Kasumi-1 (cell line): ENCODE results near the gene PODXL2.

Source experiments
- DNase-seq, 2 experiments: peaks; one replicate each; lab custom pipeline; 2025; lab: John Stamatoyannopoulos, UW

The PODXL2 gene

DNA sequence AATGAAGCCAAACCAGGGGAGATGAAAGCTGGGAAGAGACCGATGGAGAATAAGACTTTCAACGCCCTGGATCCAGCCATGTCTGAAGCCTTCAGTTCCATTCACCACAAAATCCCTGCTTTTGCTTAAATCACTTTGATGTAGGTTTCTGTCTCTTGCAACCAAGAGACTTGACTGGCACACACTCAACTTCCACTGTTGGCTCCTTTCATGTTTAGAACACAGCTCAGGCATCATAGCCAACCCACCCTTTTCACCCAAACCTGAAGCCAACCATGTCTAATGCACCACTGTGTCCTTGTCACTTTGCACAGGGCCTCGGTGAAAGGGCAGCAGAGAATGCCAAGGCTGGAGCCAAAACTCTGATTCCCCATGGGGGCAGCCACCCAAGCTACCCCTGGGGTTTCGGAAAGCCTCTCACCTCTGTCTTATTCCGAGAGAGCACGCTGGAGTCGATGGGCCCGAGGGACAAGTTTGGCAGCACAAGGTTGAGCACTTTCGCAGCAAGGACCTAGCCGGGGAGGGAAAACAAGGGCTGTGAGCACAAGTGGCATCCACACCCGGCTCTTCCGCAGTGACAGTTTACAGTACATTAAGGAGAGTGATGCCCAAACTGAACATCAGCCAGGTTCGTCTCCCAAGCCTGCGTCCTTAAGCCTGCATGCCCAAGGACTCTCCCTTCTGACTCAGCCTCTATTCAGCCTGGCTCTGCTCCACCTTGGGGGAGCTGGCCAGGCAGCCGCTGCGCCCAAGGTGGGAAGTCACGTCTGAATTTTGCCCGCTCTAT lies 81.4 kb downstream of the PODXL2 start:
- no peak for DNase-seq

DNA sequence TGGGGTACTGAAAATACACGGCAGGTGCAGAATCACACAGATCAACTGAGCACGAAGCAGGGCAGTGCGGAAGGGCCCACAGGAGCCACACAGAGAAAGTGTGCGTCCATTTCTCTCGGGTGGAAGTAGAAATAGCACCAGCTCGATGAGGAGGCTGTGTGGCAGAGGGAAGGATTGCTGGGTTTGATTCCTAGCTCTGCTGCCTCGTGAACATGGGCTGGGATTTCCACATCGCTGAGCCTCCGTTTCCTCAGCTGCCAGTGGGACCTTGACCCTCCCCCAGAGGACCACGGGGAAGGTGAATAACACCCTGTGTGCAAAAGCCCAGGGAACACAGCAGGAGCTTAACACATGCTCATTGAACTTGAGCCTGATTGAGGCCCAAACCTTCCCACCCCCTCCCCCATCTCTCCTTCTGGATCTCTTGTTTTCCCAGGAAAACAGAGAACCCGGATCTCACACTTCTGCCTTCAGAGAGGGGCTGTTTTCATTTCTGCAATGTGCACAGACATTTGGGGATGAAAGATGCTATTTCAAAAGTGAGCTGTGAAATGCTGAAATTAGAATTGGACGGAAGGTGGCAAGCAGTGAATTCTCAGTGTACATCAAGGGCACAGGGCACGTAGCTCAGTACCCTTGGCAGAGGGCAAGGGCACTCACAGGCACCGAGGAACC lies 82.2 kb downstream of the PODXL2 start:
- no peak for DNase-seq

DNA sequence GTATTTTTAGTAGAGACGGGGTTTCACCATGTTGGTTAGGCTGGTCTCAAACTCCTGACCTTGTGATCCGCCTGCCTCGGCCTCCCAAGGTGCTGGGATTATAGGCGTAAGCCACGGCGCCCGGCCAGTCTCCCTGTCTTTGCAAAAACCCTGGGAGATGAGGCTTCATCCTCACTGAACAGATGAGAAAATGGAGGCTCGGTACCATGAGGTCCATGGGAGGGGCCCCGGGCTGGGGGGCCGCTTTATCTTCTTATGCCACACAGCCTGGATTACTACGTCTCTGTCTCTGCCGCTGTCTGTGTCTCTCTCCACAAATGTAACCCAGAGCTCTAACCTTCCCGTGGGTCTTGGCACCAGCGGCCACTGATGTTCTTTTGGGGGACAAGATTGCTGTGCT lies 82.9 kb downstream of the PODXL2 start:
- no peak for DNase-seq

DNA sequence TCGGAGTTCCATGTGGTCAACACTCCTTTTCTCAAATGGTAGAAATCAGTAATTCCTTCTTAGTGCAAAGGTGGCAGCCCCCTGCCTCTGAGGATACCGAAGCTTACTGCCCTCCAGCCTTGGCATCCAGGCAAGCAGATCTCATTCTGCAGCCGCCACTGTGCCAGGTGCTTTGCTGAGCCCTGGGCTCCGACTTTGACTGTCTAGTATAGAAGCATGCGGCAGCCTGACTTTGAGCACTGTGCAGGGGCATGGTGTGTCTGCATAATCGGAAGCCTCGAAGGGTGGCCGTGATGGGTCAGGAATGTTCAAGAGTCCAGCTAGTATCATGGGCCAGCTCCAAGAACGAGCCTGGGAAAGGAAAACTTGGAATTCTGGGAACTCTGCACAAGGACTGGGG lies 83.5 kb downstream of the PODXL2 start:
- DNase-seq = no peak

DNA sequence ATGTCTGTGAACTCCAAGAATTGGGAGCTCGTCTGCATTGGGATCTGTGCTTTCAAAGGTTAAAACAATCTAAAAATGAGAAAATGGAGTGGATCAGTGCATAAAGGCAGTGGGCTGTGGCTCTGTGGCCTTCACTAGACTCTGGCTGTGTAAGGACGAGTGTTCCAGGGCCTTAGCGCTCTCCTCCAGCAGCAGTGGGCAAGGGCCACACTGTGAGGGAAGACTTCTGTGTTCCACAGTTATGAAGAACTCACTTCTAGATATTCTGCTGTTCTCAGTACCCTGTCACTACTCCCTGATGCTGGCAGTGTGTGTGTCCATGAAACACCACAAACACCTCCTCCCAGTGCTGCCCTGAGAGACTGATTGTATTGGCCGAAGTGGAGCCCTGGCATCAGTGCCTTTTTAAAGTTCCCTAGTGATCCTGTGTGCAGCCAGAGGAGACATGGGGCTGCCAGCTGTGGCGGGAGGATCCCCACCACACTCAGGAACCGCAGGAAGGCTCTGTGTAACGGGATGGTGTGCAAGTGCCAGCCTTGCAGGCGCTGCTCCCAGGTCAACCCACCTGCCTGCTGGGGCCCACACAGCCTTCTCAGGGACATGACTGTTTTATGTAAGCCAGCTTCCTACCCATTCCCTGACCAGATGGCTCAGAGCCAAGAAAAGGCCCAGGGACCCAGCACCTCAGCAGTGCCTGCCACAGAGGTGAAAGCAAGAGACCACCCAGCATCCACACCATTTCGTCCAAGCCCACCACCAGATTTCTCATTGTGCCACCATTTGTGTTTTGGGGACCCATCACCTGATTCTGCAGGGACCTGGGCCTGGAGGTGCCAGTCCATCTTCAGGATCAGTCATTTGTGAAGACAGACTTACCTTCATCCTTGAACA lies 84.1 kb downstream of the PODXL2 start:
- no peak for DNase-seq

DNA sequence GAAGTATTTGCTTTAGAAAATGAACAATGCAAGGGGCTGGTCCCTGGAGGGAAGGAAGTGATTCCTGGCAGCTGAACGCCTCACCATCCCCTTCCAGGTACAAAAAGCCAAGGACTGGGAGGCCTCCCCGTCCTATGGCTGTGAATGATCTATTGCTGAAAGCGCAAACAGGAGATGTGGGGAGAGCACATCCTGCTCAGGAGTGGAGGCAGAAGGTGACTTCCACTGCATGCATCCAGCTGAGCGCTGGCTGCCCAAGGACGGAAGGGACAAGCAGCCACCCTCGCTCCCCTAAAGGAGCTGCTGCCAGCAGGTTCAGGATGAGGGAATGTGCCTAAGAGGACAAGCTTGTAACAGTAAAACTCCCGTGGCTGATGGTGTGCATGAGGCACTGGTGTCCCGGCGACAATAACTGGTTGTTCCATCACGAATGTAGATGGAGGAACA lies 85.2 kb downstream of the PODXL2 start:
- no peak for DNase-seq

DNA sequence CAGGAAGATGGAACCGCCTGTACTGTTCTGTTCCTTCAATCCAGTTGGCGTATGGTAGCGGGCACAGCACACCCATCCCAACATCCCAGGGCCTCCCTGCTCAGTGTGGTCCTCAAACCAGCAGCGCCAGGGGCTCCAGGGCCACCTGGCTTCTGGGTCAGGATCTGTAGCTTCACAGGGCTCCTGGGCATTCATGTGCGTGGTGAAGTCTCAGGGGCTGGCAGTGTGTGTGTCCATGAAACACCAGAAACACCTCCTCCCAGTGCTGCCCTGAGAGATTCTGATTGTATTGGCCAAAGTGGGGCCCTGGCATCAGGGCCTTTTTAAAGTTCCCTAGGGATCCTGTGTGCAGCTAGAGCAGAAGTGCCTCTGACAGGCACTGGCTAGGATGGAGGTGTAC lies 85.9 kb downstream of the PODXL2 start:
- DNase-seq = no peak

DNA sequence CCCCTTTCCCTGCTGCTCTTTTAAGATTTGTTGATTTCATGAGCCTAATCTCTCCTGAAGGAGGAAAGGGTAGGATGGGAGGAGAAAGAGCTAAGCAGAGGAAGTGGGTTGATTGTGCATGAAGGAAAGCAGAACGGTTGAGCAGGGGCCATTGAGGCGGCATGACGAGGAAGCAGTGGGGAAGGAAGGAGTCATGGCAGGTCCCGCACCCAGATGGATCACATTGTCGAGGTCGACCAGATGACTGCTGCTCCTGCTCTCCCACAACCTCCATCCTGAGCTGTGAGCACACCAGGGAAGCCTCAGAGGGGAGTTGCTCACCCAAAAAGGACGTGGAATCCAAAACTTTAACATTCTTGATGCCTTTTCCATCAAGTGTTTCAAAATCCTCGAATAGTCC lies 86.5 kb downstream of the PODXL2 start:
- DNase-seq = no peak

DNA sequence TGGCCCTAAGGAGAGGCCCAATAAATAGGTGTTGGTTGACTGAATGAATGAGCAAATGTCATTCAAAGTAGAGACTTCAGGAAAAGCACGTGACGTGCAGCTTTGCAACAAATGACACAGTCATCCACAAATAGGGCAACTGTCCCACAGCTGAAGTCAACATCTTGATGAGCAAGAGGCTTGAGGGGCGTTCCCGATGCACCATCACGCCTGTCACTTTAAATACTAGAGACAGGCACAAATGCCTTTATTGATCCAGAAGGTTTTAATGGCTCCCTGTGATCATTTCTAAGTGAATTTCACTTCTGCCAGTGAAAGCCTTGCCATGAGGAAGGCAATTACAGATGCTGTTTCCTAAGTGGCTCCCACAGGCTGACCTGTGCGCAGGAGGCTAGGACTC lies 87.4 kb downstream of the PODXL2 start:
- no peak for DNase-seq

DNA sequence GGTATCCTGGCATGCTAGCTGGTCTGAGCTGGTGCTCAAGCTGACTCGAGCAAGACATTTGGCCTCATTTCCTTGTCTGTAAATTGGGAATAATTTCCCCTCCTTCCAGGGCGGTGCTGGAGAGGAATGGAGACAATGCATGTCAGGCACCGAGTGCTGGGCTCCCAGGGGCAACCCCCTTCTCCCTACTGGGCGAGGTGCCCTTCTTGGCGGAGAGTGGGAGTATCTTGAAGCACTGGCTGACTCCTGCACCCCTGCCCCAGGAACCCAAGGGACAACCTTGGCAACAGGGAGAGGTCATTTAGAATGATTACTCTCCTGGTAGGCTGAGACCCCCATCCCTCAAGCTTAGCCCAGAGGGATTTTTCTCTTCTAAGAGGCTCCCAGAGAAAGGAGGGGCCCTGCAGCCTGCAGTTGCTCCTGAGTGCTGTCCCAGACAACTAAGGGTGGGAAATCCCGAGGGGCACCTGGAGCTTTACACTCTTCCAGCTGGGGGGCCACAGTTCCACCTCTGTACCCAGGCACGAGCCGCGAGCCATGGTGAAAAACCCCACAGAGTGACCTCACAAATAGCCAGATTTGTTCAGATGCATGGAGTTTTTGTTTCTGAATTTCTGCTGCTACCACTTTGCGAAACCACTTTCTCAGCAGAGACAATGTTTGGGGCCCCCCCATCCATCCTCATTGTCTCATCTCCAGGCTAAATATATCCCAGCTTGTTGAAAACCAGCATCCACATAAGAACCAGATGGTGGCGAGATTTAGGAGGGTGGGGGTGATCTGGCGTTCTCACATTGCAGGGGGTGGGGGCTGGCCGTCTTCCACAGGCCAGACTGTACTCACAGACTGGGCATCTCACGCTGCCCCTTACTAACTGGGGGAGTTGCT lies 88.6 kb downstream of the PODXL2 start:
- no peak for DNase-seq

DNA sequence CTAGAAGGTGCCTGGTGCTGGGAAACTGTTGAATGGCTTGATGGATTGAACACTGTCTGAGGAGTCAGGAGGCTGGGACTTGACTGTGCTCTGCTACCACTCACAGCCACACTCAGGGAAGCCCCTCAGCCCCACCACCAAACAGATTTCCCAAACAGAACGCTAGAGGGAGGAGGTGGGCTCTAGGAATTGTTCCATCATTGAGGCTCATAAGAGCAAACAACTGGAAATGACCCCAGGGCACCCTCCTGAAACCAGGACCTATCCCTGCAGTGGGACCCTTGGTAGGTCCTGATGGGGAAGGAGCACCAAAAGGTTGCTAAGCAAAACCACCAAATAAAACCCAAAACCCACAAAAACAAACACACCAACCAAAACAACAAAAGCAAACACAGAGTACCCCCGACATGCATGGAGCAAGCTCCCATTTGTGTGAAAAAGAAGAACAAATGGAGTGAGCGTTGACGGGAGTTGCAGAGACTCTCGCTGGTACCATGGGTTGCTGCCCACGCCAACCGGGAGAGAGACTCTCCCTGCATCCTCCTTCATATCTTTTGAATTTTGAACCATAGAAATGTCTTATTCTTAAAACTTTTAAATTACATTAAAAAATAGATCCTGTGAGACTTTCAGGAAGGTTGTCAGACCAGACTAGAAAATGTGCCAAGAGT lies 89.4 kb downstream of the PODXL2 start:
- DNase-seq = no peak

DNA sequence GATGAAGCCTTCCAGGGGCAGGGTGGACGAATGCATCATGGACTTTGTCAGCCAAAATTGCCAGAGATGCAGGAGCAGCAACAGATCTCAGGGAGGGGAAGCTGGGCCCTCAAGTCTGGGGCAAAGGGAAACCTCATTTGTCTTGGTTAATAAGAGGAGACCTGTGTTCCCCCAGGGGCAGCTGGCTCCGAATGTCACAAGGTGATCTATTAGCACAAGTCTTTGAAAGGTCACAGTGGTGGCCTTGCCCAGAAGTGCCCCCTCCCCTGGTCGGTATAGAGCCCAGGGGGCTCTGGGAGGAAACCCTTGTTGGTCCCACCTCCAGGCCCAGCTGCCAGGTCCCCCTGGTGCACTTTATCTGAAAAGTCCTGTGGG lies 89.9 kb downstream of the PODXL2 start:
- no peak for DNase-seq

DNA sequence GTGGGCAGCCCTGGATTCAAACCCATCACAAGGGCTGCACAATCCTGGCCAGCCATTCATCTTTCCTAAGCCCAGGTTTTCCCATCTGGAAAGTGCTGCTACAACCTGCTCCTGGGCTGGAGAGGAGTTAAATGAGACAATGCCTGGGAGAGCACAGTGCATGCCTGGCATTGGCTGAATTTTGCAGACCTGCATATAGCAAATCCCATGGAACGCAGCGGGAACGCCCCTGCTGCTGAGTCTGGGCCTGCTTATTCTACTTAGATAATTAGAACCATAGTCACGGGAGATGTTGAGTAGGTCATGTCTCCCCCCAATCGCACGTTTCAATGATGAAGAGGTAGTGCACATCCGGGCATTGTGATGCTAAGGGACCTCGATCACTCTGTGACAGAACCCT lies 90.4 kb downstream of the PODXL2 start:
- DNase-seq = no peak

DNA sequence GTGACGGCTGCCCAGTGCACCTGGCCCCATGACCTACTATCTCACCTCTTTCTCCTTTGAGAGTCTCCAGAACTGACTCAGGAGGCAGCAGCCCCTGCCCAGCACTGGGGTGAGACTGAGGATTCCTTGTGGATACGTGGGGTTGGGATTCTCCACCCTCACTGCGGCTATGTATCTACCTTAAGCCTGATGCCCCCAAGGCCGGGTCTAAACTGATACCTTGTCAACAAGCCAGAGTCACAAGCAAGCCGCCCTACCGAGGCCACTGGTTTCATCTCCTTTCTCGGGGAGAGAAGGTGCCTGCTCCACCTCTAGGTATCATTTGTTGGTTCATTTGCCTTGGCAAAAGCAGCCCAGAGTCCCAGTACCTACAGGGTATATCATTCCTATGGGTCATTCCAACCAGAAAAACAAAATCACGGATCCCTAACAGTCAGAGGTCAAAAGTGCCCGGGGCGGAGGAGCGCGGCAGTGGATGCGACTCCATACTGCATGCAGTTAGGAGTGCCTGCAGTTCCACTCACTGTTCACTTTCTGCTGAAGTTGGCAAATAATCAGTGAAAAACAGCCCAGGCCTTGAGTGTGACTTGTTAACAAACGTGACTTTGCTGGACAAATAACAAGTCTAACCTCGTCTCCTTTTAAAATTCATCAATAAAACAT lies 91.3 kb downstream of the PODXL2 start:
- DNase-seq = no peak

DNA sequence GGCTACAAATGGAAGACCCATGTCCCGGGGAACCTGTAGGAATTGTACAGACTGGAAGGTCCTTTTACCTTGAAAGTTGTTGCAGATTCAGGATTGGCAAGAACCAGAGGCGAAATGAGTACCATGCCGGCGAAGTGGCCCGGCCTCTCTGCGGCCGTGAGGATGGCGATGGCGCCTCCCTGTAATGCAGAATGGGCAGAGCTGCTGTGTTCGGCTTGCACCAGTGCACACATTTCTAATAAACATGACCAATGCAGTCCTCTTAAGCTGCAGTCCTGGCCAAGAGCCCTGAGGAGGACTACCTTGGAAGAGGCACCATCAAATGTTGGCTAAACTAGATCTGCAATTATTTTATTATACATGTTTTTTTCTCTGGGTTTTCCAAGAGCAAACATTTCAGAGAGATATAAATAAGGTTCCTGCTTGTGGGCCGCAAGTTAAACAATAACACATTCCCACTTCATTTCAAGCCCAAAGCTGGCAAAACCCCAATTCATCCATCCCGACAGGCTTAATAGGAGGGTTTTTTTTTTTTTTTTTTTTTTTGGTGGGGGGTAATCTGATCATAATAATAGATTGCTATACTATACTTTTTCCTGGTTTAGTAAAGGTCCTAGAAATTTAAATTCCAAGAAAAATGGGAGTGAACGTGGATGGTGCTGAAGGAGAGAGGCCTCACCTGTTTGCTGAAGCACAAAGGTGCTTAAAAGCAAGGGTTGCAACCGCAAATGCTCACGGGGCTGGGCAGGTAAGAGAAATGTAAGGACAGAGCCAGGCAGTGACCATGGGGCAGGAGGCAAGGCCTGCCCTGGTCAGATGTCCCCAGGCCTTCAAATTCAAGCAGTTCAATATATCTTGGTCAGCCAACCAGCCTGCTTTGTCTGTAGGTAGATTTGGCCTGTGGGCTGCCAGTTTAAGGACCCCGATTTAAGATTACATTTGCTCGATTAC lies 92.3 kb downstream of the PODXL2 start:
- no peak for DNase-seq

DNA sequence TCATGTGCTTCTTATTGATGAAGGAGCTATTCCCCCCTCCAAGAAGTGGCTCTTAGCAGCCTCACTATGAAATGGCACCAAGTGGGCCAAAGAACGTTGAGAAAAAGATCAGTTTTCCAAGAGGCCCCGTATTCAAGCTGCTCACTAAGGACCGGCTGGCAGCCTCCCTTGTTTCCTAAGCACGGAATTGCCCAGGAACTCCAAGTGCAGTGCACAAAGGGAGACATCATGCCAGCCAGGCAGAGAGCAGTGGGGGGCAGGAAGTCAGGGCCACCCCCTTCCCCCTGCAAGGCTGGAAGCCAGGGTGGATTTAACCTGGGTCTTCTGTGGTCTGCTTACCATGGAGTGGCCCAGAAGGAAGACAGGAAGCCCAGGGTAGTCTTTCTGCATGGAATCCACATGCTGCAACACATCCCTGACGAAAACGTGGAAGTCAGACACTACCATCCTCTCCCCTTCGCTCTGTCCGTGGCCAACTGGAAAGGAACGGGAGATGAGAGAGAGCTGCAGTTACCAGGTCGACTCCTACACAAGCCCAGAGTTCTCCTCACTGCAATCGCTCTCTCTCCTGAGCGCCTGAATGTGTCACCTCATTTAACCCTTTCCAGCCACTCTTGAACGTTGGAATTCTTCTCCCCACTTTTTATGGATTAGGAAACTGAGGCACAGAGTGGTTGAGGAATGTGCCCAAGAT lies 93.3 kb downstream of the PODXL2 start:
- DNase-seq = no peak
